Raji (cell line): ENCODE measurements around the gene LRIF1.

Source experiments
- POLR2A ChIP-seq: IDR thresholded peaks from 2 replicates; pipeline ENCODE4 v1.6.1; 2011; ENCODE audit warnings: low read depth, low read length, control low read depth; ENCODE audit not compliant: insufficient read depth

Gene LRIF1

GRCh38 chr1:110957798-110958197, 5.9 kb downstream of the LRIF1 start:
- TF ChIP-seq POLR2A = no peak

- no peak for TF ChIP-seq POLR2A
These were observed 7.1 kb downstream of the LRIF1 start for GRCh38 chr1:110956586-110956985.

- no peak for TF ChIP-seq POLR2A
These were observed 10.7 kb downstream of the LRIF1 start for GRCh38 chr1:110953031-110953430.

- no peak for TF ChIP-seq POLR2A
These were observed 11.7 kb downstream of the LRIF1 start for GRCh38 chr1:110952031-110952430.

GRCh38 chr1:110951161-110951560, 12.6 kb downstream of the LRIF1 start:
- TF ChIP-seq POLR2A = no peak

- no peak for TF ChIP-seq POLR2A
These were observed 15.5 kb downstream of the LRIF1 start for GRCh38 chr1:110948038-110948810.

GRCh38 chr1:110945626-110946025, 18.1 kb downstream of the LRIF1 start:
- TF ChIP-seq POLR2A = no peak

GRCh38 chr1:110944806-110945205, 18.9 kb downstream of the LRIF1 start:
- no peak for TF ChIP-seq POLR2A

GRCh38 chr1:110936567-110936966, 27.2 kb downstream of the LRIF1 start:
- no peak for TF ChIP-seq POLR2A

GRCh38 chr1:110928904-110929303, 34.8 kb downstream of the LRIF1 start:
- TF ChIP-seq POLR2A = no peak

- no peak for TF ChIP-seq POLR2A
These were observed 35.5 kb downstream of the LRIF1 start for GRCh38 chr1:110928191-110928590.

- TF ChIP-seq POLR2A = no peak
These were observed 36.1 kb downstream of the LRIF1 start for GRCh38 chr1:110927484-110928075.

- TF ChIP-seq POLR2A = no peak
These were observed 41.8 kb downstream of the LRIF1 start for GRCh38 chr1:110921953-110922352.

- no peak for TF ChIP-seq POLR2A
These were observed 45.7 kb downstream of the LRIF1 start for GRCh38 chr1:110918016-110918415.

GRCh38 chr1:110916669-110917306, 46.9 kb downstream of the LRIF1 start:
- no peak for TF ChIP-seq POLR2A

- TF ChIP-seq POLR2A = no peak
These were observed 47.5 kb downstream of the LRIF1 start for GRCh38 chr1:110916274-110916668.
